ENCODE results near the gene DAPL1. TPM values are rescaled to one million over a fixed set of nuclear protein-coding genes. Genes with fewer than 3 reads are reported as not detected.

Gene DAPL1
- total RNA-seq, 1 donor from 2014 or later, result not detected

DNA sequence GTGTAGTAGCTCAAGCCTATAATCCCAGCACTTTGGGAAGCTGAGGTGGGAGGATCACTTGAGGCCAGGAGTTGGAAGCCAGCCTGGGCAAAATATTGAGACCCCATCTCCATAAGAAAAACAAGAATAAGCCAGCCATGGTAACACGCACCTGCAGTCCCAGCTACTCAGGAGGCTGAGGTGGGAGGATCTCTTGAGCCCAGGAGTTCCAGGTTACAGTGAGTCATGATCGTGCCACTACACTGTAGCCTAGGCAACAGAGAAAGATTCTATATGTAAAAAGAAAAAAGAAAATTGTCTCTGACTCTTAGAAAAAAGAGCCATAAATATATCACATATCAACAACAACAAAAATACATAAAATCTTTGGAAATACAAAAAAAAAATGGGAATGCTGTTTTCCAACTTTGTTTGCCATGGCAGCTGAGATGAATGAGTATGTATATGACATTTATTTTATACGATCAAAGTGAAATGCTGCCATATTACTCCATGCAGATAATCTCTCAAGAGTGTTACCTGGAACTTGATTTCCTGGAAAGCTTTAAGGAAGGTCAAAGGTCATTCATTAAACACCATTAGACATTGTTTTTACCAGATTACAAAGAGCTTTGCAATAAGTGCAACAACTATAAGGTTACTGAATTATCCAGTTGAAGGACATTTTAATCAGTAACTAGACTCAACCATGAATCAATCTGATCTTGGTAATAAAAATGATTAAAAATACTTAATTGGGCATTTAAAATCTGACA, 19.7 kb upstream of the DAPL1 start:
- no peak for FAIRE-seq
- DNase-seq (ENCODE audit: low spot score in 2 of 2), result no peak

DNA sequence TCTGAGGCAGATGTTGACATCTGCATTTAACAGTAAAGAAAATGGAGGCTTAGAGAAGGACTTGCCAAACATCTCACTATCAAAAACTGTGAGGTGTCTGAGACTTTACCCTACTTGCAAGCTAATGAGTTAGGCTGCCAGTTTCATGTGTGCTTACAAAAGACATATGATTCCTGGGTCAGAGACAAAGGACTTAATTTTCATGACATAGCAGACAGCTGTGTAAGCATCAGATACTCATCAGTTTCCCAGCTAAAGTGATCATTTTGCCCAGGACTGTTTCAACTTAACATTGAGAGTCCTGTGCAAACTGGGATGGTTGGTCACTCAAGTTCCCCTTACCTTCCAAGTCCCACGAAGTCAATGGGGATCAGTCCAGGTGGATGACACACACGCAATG, 18.9 kb upstream of the DAPL1 start:
- FAIRE-seq, result no peak
- no peak for DNase-seq (ENCODE audit: low spot score in 2 of 2)

DNA sequence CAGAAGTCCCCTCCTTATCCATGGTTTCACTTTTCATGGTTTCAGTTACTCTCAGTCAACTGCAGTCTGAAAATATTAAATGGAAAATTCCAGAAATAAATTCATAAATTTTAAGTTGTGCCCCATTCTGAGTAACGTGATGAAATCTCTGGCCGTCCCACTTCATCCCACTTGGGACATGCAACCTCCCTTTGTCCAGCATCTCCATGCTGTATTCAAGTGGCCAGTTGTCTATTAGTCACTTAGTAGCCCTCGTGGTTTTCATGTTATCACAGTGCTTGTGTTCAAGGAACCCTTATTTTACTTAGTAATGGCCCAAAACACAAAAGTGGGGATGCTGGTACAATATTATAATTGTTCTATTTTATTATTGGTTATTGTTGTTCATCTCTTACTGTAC, 18.0 kb upstream of the DAPL1 start:
- FAIRE-seq, result no peak
- no peak for DNase-seq (ENCODE audit: low spot score in 2 of 2)

DNA sequence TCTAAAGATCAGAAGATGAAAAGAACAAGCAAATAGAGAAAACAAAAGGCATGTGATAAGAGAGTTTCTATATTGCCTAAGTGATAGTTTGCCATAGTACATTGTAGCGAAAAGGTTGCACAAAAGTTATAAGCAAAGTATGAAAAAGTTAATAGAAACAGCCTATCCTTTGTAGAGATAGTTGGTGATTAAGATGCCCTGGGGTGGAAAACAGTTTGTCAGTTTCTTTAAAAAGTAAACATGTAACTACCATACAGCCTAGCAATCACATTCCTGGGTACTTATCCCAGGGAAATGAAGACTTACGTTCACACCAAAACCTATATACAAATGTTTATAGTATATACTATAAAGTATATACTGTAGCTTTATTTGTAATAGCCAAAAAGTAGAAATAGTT, 16.9 kb upstream of the DAPL1 start:
- DNase-seq (ENCODE audit: low spot score in 2 of 2) (no peak), FAIRE-seq (no peak)

DNA sequence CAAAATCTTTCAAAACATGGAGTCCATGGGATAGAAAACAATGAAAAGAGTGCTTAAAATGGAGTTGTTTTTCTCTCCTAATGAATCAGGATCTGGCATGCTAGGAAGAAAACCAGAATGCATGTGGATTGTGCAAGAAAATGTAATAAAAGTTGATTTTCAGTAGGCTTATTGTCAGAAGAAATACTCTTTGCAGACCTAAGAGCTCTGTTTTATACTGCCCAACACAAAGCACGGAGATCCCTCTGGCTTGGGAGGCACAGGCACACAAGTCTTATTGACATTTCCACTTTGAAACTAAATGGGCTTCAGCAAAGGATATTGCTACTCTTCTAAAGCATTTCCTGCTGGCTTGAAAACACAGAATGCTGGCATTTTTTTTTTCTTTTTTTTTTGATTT, 15.5 kb upstream of the DAPL1 start:
- DNase-seq (ENCODE audit: low spot score in 2 of 2) (no peak), FAIRE-seq (no peak)

DNA sequence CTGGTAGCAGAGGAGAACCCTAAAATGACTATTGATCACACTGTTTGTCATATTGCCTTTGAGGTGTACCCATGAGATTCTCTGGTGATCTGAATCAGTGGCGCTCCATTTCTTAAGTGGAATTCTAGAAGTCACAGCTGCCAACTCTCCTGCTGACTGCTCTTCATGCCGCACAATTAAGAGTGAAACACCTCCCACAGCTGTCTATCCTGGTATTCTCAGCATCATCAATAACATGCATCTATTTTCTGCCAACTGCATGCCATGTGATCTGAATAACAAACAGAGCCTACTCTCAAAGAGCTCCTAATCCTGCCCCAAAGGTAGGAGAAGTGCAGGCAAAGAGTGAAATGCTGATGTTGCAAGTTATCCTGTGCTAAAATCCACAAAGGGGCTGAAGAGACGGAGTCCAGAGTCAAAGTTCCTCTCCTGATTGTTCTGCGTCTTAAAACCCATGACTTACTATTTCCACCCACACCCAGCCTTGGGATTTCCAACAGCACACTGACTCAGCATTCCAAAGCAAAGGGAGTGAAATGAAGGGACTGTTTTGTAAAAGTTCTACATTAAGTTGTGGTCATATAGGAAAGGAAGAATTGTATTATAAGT, 13.7 kb upstream of the DAPL1 start:
- no peak for FAIRE-seq
- DNase-seq (ENCODE audit: low spot score in 2 of 2), result no peak

DNA sequence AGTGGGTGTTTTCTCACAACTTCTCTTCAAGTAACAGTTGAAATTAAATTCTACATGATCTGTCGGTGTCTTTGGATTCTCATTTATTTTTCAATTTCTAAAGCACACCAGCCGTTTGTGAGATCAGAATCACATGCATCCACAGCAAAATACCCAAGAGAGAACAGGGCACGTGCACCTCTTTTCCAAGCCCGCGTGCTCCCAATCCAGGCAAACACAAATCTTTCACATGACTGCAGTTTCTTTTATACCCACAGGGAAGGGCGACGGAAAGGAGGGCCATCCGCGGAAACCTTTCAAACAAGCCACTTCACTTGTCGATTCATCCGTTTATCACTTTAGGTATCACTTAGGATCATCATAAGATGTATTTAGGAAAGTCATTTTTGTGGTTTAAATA, 13.0 kb upstream of the DAPL1 start:
- FAIRE-seq (no peak), DNase-seq (ENCODE audit: low spot score in 2 of 2) (no peak)

DNA sequence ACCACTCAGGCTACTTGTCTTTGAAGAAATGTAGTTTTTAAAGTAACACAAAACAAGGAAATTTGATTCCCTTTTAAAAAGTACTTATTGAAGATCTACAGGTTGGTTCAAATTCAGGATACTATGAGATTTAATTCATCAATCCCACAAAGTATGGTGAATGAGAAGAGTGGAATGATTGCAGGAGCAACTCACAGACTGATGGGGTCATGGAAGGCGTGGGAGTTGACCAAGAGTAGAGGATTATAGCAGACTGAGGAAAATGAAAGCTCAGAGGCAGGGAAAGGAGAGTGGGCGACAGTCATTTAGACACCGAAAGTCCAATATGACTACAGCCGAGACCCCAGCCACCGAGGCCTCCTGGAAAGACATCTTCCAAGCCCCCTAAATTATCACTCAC, 12.5 kb upstream of the DAPL1 start:
- FAIRE-seq (no peak), DNase-seq (ENCODE audit: low spot score in 2 of 2) (no peak)

DNA sequence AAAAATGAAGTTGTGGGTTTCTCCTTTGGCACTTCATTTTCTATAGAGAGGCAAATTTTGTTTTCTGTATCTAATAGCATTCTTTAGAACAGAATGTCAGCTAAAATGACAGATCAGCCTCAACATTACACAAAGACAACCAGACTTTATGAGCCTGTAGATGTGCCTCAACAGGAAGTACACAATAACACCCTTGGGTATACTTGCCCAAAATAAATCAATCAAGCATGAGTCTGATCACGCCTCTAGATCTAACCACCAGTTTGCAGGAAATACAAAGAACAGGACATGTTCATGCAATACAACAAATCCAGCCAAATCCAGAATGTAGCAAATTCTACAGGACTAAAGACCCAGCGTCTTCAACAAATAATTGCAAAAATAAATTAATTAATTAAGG, 11.2 kb upstream of the DAPL1 start:
- FAIRE-seq (no peak), DNase-seq (ENCODE audit: low spot score in 2 of 2) (no peak)

DNA sequence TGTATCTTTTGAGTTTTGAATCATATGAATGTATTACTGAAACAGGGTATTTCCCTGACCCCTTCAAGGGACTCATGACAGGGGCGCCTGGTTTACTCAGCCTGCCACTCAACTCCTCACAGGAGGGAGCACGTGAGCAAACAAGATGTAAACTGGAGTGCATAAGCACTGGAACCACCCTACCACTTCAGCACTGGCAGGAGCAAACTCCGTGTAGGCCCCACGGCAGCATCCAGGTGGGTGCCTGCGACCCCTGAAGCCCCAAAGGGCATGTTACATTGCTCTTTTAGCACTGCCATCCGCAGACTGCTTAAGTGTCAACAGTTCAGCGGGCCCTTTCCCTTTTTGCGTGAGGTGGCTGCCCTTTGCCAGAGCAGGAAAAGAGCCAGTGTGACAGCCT, 8.2 kb upstream of the DAPL1 start:
- FAIRE-seq (no peak), DNase-seq (ENCODE audit: low spot score in 2 of 2) (no peak)

DNA sequence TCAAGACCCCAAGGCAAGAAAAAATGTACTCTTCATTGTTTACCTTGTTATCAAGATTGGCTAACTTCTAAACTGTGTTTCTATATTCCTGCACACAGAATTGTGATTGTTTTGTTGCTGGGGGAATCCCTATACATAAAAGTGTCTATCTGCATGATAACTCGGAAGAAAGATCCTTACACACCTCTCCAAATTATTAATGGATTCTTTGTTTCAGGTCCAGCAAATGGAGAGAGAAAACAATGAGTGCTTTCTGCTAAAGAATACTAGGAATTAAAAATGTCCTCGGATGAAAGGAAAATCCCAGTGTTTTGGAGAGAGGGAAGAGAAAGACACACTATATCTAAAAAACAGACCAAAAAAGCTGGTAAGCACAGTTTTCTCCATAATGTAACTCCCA, 6.2 kb upstream of the DAPL1 start:
- FAIRE-seq, result no peak
- no peak for DNase-seq (ENCODE audit: low spot score in 2 of 2)

DNA sequence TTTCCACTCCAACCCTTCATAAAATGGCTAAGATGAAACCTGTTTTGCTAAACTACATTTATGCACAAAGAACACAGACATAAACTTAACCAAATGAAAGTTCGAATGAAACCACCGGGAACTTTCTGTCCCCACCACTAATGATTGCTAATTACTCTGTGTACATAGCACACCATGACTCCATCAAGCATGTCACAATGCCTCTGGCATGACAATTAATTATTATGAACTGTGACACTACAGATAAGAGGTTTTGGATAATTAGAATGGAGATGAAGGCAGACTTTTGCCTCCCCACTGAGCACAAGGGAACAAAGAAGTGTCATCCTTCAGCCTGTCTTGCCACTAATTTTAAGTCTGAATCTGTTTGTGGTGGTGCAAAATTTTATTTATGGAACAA, 1.5 kb downstream of the DAPL1 start:
- FAIRE-seq, result no peak
- no peak for DNase-seq (ENCODE audit: low spot score in 2 of 2)

DNA sequence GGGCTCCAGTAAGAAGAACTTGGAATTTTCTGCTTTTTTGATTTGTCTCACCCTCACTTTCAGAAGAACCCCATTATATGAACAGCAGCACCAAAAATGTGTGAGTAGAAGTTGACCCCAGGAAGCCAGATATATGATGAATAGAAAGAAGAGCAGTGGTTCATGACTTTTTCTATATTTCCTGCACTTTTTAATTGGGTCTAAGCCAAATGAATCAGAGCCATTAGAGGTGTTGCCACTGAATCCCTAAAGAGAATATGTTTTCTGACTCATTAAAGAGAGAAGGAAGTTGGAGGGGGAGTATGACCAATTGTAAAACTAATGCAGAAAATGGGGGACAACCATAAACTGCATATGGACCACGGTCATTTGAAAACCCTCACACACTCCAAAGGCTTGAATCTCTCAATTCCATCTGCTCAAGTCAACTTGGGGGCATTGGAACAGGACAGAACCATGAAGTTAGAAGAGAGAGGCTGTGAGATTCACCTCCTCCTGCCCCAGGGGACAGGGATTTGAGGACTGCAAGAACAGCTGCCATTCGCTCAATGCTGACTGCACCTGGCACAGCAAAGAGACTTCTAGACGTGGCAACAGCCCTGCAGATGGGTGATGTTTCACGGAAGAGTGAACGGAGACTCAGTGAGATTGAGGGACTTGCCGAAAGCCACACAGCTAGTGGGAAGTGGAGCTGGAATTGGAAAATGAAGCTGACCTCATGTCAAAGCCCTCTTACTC, 3.0 kb downstream of the DAPL1 start:
- FAIRE-seq (no peak), DNase-seq (ENCODE audit: low spot score in 2 of 2) (no peak)

DNA sequence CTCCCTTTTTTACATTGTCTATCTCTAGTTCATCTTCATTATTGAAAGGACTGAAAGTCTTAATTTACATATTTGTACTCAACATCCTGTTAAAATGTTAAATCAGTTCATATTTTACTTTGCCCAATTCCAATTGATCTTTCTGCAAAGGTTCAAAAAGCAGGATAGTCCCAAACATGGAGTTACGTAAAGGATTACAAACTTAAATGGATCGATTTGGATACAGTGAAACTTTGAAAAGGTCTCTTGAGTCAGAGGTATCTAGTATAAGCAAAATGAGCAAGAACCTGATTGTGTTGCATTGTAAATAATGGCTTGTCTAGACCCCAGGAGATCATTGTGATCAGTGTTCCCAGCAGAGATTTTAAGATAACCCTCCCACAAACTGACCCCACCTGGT, 4.1 kb downstream of the DAPL1 start:
- FAIRE-seq (no peak), DNase-seq (ENCODE audit: low spot score in 2 of 2) (no peak)

DNA sequence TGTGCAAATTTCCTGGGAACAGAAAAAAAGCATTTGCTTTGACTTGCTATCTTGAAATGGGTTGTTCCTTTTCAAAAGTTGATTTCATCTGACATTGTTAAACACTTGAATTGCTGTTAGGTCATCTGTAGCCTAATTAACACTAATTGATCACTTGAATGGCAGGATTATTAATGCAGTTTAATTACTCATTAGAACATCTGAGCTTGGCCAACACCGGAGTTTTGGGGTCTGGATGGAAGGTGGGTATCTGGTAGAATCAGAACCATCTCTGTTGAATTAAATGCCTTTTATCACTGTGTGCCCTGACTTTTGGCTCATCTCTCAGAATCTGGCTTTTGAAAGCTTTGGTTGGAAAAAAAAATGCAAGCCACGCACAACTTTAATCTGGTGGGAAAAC, 8.4 kb downstream of the DAPL1 start:
- FAIRE-seq, result no peak
- no peak for DNase-seq (ENCODE audit: low spot score in 2 of 2)

DNA sequence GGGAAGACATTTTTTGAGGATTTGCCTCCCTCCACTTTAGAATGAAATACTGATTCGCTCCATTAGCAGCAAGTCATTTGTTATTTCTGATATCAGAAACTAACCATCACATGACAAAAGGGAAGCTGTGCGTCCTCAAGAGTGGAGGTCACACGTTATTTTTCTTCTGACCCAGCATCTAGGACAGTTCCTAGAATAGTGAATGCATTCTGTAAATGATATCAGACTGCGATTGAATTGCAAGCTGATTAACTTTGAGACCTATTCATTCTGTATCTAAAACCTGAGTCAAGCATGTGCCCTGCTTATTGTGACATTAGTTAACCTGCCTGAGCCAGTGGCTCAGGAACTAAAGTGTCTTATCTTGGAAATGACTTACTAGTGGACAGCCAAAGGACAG, 10.1 kb downstream of the DAPL1 start:
- DNase-seq (ENCODE audit: low spot score in 2 of 2) (no peak), FAIRE-seq (no peak)

DNA sequence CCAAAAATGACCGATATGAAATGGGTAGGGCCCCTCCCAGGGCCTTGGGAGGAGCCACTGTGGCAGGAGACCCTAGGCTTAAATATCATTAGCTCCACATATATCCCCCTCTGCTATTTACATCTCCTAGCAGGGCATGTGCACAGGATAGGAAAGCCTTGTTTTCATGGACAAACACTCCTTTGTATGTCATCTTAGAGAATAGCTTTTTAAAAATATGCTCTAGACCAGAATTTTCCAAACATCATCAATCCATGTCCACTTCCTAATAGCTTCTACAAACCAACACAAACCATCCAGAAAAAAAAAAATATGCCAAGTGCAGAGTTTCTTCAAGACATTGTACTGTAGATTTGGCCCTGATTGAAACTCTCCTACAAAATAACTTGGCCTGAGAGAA, 10.8 kb downstream of the DAPL1 start:
- FAIRE-seq (no peak), DNase-seq (ENCODE audit: low spot score in 2 of 2) (no peak)

DNA sequence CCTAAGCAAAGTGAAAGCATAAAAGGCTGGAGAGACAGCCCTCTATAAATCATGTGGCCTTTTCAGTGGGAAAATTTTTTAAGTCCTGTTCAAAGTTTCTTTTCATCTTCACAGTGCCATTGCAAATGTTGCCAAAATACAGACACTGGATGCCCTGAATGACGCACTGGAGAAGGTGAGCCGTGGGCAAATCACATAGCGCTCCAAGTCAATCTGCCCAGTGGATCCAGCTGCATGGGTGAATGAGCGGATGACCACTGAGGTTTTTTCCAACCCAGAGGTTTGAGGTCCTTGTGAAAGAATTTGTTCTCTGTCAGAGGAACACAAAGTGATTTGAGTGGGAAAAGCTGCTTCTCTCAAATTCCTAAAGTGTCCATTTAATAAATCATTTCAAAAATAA, 11.8 kb downstream of the DAPL1 start:
- DNase-seq (ENCODE audit: low spot score in 2 of 2) (no peak), FAIRE-seq (no peak)

DNA sequence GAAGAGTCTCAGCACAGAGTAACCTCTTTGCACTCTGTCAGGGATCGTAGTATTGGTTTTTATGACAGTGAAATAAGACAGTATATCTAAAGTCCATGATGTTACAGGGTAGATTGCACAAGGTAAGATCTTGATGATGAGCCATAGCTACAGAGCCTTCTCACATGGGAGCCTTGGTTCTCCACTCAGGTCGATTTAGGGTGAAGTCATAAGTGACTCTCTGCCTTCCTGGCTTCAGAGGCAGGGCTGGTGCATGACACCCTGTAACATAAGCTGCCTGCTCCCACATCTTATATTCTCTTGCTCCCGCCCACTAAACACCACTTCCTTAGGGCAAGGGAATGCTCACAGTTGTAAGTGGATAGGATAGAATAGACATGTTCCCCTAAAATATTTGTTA, 13.3 kb downstream of the DAPL1 start:
- FAIRE-seq (no peak), DNase-seq (ENCODE audit: low spot score in 2 of 2) (no peak)

DNA sequence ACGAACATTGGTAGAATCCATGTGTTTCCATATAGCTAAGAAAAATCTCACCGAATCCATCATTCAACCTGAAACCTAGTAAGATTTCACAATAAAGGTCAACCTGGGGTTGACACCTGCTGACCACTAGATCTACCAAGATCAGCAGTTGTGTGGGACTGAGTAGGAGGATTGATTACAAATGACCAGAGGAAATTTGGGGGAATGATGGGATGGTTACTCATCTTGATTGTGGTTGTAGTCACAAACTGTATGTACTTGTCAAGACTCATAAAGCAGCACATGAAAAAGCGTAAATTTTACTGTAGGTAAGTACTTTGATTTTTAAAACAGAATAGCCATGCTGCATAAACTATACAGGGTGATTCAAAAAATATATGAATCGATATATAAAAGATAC, 14.7 kb downstream of the DAPL1 start:
- FAIRE-seq, result no peak
- no peak for DNase-seq (ENCODE audit: low spot score in 2 of 2)

DNA sequence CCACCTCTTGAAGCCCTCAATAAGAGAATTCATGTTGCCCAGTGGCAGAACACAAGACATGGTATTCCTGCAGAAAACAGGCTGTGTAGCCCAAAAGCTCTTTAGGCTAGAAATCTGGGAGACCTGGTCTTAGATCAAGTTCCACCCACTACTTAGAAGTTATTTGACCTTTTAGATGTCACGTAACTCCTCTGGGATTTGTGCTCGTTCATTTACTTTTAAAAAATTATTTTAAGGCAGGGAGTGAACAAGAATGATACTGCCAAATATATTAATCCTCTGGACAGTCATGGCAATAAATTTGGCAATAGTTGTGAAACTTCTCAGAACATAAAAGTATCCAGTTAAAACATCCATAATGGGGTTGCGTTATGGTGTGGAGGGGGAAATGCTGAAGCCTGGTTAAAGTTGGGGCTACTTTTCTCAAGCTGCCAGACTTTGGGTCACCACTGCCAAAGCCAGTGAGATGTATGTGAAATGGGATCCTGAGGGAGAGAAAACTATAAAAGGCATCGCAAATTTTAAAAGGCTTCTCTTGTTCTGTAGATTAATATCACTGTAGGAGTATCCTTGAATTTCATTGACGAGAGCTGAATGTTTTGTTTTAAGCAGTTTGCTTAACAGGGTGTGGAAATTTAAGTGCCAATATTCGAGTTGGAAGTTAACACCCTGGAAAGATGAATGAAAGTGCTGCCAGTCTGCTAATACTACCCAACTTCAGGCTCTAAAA, 15.8 kb downstream of the DAPL1 start:
- DNase-seq (ENCODE audit: low spot score in 2 of 2) (no peak), FAIRE-seq (no peak)
